DMS153 treated with DMSO at 0.1 percent for 48 hours (cell line): ENCODE measurements around the gene CPNE1.
A peak's percentile ranks its signal among the peaks of the same experiment; 100 is the strongest.
"Not testable (repeated sequence)": the region's sequence is repeated elsewhere in the genome, so short reads cannot be mapped to it uniquely, and the experiment has no call there.

Experiments used
- DNase-seq: peaks from one replicate; lab custom pipeline; 2025; ENCODE audit not compliant: unreplicated experiment; lab: John Stamatoyannopoulos, UW

Gene CPNE1

DNA sequence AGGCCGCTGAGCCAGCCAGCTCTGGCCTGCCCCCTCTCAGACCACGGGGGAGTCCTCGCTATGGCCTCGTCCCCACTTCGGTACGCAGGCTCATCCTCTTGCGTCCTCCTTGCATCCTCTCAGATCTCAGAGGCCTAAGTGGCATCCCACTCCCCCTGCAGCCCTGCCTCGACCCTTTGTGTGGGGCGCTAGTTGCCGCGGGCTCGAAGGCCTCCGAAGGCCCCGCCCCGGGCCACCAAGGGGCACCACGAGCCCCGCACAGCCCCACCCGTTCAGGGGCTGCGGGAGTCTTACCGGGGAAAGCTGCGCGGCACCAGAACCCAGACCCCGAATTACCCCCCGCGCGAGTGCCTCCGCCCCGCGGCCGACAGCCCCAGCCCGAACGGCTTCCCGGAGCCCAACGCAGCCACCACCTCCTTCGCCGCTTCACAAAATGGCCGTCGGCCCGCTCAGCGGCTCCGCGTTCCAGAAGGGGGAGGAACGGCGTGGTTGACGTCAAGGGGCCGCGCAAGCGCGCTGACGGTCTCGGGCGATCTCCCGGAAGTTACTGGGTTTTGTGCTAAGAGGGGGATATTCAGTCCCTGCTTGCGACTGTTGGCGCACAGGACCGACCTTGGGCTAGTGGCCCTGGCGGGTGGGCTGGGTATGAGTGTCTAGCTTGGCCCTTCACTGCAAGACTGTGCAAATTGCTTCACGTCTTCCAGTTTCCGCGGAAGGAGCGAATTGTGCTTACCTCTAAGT lies at the start of gene CPNE1, which contains the start of gene RBM12:
Gene CPNE1 (minus strand): TSS at position 435 of the 741 bp plus-strand sequence. CDS start 31,977 bp downstream, outside the sequence.
Gene RBM12 (minus strand): TSS at position 435 of the 741 bp plus-strand sequence. CDS start 9,578 bp downstream, outside the sequence.
- DNase-seq = peak; percentile 83

DNA sequence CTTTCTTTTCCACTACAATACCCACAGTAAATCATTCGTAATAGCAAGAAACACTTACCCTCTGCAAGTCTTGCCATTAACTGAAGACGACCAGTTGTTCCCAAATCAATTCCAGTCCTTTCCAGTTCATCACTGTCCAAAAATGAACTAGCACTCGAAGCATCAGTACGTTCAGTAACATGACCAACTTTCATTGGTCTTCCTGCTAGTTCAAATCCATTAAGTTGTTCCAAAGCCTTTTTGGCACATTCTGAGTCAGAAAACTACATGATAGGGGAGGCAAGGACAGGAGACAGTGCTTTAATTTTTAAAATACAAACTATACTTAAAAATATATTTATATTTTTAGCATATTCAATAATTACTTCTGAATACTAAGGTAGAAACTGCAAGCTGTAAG lies 49.4 kb upstream of the CPNE1 start:
- no peak for DNase-seq

- not testable (repeated sequence) for DNase-seq
Observed at GRCh38 chr20:35713120-35713519, 48.4 kb upstream of the CPNE1 start.

GRCh38 chr20:35711588-35712209 lies 47.0 kb upstream of the CPNE1 start:
- no peak for DNase-seq

GRCh38 chr20:35710884-35711587 lies 46.3 kb upstream of the CPNE1 start:
- no peak for DNase-seq

GRCh38 chr20:35710039-35710438 lies 45.3 kb upstream of the CPNE1 start:
- DNase-seq = no peak

DNA sequence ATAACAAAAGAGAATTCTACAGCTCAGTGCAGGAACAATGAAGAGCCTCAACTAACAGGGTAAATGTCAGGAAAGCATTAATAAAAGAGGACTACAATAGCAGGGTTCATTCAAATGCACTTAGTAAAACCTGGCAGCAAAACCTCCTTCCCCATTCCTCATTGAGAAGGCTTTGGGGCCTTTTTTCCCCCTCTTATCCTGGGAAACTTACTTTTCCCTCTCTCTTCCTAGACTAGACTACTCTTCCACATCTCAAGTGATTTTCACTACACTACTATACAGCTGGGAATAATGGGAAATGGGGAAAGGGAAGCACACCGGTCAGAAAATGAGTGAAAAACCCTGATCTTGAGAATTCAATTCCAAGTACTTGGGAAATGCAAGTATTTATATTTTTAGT lies 44.6 kb upstream of the CPNE1 start:
- no peak for DNase-seq

GRCh38 chr20:35708502-35708901 lies 43.8 kb upstream of the CPNE1 start:
- DNase-seq = no peak

DNA sequence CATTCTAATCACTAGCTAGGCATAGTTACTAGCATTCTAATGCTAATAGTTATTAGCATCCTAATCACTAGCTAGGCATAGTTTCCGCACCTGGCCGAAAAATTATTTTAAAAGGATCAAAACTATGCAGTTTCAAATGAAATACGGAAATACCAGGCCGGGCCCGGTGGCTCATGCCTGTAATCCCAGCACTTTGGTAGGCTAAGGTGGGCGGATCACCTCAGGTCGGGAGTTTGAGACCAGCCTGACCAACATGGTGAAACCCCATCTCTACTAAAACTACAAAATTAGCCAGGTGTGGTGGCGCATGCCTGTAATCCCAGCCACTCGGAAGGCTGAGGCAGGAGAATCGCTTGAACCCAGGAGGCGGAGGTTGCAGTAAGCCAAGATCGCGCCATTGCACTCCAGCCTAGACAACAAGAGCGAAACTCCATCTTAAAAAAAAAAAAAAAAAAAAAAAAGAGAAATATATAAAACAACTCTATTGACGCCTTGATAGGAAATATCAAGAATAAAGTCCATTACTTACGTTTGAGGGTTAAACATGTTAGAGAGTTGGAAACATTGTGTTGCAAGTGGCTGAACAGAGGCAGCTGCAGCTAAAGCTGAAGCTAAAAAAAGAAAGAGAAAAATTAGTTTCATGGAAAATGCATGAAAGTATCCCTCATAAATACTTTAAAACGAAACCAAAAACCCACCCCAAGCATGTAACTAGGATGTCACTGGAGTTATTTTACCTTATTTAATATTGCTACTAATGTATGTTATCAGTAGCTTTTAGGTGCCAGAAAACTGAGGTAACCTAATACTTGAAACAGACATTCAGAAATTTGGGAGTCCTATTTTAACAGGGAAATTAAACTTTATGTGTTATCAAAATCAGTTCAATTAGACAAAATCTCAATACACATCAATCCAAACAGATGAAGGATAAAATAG lies 42.2 kb upstream of the CPNE1 start:
- DNase-seq = not testable (repeated sequence)

GRCh38 chr20:35705894-35706293 lies 41.2 kb upstream of the CPNE1 start:
- DNase-seq = not testable (repeated sequence)

- no peak for DNase-seq
Observed at GRCh38 chr20:35704514-35705261, 40.0 kb upstream of the CPNE1 start.

DNA sequence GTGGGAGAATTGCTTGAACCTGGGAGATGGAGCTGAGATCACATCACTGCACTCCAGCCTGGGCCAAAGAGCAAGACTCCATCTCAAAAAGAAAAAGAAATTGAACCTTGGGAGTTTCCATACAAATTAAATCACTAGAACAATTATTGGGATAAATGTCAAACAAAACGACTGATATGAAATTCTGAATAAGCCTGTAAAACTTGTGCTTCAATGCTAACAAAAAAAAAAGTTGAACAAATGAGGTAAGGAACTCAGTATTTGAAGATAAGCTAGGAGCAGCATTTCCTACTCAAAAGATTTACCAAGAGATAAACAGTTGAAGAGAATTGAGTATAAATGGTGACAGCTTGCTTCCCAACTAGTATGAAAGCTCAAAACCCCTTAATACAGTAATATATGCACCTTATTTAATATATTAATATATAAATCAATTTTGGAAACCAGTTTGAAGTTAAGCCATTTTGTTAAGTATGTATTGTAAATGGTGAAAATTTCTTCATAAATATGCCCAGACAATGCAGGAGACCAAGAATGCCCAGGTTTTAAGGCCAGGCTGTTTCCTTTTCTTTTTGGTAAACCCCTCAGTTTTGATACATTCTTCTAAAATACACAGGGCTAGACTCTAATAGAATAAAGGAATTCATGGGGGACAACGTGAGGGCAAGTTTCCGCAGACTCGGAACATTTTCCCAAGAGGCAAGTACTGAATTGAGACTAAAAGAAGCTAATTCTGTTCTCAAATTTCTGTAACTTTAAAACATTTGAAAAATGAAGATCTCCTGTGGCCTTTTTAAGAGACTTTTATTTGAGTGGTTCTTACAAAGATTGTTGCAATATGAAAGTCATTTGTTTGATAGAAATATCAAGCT lies 38.4 kb upstream of the CPNE1 start:
- no peak for DNase-seq

DNA sequence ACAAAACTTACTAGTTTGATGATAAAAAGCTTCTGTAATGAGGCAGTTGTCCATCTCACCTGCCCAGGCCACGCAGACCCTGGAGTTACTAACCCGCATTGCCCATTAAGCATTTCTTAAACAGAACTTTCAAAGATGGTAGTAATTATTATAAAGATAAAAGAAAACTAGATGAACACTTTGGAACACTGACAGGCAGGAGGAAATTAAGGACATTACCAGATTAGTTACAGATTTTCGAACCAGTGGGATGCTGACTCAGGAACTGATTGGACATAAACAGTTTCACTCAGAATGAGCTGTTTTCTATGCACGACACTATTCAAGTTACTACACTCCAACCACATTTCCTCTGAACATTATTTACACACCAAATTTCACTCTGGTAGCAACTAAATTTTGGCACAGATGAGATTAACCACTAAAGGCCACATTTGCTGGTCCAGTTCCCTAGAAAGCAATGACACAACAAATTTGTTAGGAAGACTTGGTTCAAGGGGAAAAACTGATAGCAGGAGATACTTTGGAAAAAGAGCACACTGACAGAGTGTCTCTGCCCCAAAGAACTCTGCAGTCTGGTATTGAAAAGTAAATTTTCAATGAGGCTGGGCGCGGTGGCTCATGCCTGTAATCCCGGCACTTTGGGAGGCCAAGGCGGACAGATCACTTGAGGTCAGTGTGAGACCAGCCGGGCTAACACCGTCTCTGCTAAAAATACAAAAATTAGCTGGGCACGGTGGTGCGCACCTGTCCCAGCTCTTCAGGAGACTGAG lies 37.5 kb upstream of the CPNE1 start:
- DNase-seq = no peak

GRCh38 chr20:35700625-35701148 lies 36.0 kb upstream of the CPNE1 start:
- DNase-seq = no peak

DNA sequence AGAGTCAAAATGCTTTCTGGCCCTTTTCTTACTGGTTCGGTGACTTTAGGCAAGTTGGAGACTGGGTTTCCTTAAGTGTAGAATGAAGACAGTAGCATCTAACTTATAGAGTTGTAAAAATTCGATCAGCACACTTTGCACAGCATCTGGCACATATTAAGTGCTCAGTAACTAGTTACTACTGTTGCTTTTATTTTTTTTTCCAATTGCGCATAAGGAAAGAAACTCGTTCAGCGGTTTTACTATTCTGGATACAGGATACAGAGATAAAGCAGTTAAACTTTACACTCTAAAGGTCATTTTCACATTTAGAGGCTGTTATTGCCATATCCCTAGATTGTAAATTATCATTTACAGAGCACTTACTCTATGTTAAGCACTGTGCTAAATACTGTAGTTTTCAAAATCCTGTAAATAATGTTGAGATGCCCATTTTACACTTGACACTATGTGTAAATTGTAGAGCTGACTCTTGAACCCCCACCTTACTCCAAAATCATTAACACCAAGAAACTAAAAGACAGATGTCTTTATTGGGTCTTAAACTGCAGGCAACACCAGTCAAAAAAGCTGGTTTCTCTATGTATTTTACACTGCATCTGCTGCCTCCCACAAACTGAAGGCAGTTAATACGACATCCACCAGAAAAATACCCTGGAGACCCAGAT lies 35.4 kb upstream of the CPNE1 start:
- no peak for DNase-seq

GRCh38 chr20:35699127-35699956 lies 34.6 kb upstream of the CPNE1 start, which contains the start of the genes NFS1 and ROMO1:
NFS1 (minus strand) TSS chr20:35699352; CDS start chr20:35699288, 64 bp downstream.
ROMO1 (plus strand) TSS chr20:35699405; CDS start chr20:35699633, 228 bp downstream.
- peak; percentile 43 for DNase-seq
